ENCODE measurements around the gene ADRA1B.
"Not testable (repeated sequence)": the region's sequence is repeated elsewhere in the genome, so short reads cannot be mapped to it uniquely, and the experiment has no call there.

ADRA1B gene

GRCh38 chr5:160007514-160007913, 91.2 kb downstream of the ADRA1B start:
- no peak for DNase-seq
- H3K9me3 ChIP-seq (ENCODE audit: severe bottlenecking): no peaks in the 10 kb centered on the region
- H3K27ac ChIP-seq: no peak overlapping the region
- H3K4me3 ChIP-seq (ENCODE audit: low read depth, low read length): no peak overlapping the region
- no peaks in the 10 kb centered on the region for H3K27me3 ChIP-seq (ENCODE audit: insufficient read depth, low read depth, severe bottlenecking)
- TF ChIP-seq, protein P1, sequence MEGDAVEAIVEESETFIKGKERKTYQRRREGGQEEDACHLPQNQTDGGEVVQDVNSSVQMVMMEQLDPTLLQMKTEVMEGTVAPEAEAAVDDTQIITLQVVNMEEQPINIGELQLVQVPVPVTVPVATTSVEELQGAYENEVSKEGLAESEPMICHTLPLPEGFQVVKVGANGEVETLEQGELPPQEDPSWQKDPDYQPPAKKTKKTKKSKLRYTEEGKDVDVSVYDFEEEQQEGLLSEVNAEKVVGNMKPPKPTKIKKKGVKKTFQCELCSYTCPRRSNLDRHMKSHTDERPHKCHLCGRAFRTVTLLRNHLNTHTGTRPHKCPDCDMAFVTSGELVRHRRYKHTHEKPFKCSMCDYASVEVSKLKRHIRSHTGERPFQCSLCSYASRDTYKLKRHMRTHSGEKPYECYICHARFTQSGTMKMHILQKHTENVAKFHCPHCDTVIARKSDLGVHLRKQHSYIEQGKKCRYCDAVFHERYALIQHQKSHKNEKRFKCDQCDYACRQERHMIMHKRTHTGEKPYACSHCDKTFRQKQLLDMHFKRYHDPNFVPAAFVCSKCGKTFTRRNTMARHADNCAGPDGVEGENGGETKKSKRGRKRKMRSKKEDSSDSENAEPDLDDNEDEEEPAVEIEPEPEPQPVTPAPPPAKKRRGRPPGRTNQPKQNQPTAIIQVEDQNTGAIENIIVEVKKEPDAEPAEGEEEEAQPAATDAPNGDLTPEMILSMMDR (IDR thresholded peaks at IDR 0.05; ENCODE audit: low read depth, low read length): no peak
- peaks cover 20% of the 10 kb centered on the region for H3K36me3 ChIP-seq

GRCh38 chr5:160008529-160008876, 92.2 kb downstream of the ADRA1B start:
- H3K9me3 ChIP-seq (ENCODE audit: severe bottlenecking); H3K27ac ChIP-seq; H3K27me3 ChIP-seq (ENCODE audit: insufficient read depth, low read depth, severe bottlenecking); H3K4me3 ChIP-seq (ENCODE audit: low read depth, low read length); DNase-seq: not testable (repeated sequence)
- H3K36me3 ChIP-seq: peaks cover 27% of the 10 kb centered on the region

- Histone ChIP-seq H3K27ac (peak within 1 kb of the TSS; percentile 61), H3K9me3 (ENCODE audit: severe bottlenecking) (no peaks in the 10 kb centered on the region), H3K4me3 (ENCODE audit: low read depth, low read length) (peak within 1 kb of the TSS; percentile 93), H3K27me3 (ENCODE audit: insufficient read depth, low read depth, severe bottlenecking) (no peaks in the 10 kb centered on the region), H3K36me3 (peaks cover 27% of the 10 kb centered on the region)
- TF ChIP-seq, protein P1 (IDR thresholded peaks at IDR 0.05; ENCODE audit: low read depth, low read length): no peak
- DNase-seq: peak; percentile 95
Observed at GRCh38 chr5:160008877-160009590, 92.8 kb downstream of the ADRA1B start, which contains the start of gene TTC1. Gene TTC1, plus strand, starts transcription at chr5:160009139. Its CDS starts 1,390 bp downstream, at chr5:160010529.

DNA sequence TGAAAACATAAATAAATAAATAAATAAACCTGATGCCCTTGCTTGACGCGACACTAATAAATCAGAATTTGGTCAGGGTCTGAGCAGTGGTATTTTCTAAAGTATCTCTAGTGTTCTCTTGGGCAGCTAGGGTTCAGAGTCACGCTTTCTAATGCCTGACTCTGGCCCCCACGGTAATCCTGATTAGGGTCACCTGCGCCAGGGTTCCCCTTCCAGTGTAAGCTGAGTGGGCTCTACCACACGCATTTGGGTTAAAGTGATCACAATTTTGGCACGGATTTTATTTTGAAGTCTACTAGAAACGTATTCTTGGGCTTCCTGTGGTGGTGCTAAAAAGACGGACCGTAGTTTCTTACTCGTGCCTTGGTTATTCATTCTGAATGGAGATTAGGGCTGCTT, 93.3 kb downstream of the ADRA1B start:
- TF ChIP-seq, protein P1 (IDR thresholded peaks at IDR 0.05; ENCODE audit: low read depth, low read length): no peak
- Histone ChIP-seq H3K36me3 (peaks cover 29% of the 10 kb centered on the region), H3K27ac (peak overlapping the region; percentile 61), H3K27me3 (ENCODE audit: insufficient read depth, low read depth, severe bottlenecking) (no peaks in the 10 kb centered on the region), H3K4me3 (ENCODE audit: low read depth, low read length) (peak overlapping the region; percentile 93), H3K9me3 (ENCODE audit: severe bottlenecking) (no peaks in the 10 kb centered on the region)
- DNase-seq: no peak

- H3K9me3 ChIP-seq (ENCODE audit: severe bottlenecking): no peaks in the 10 kb centered on the region
- H3K27me3 ChIP-seq (ENCODE audit: insufficient read depth, low read depth, severe bottlenecking): no peaks in the 10 kb centered on the region
- TF ChIP-seq, protein P1 (IDR thresholded peaks at IDR 0.05; ENCODE audit: low read depth, low read length): no peak
- peaks cover 44% of the 10 kb centered on the region for H3K36me3 ChIP-seq
- no peak for DNase-seq
- no peak overlapping the region for H3K27ac ChIP-seq
- H3K4me3 ChIP-seq (ENCODE audit: low read depth, low read length): no peak overlapping the region
Observed at GRCh38 chr5:160011471-160011870, 95.2 kb downstream of the ADRA1B start.

GRCh38 chr5:160014197-160014596, 97.9 kb downstream of the ADRA1B start:
- DNase-seq; H3K27me3 ChIP-seq (ENCODE audit: insufficient read depth, low read depth, severe bottlenecking); H3K27ac ChIP-seq; H3K4me3 ChIP-seq (ENCODE audit: low read depth, low read length); H3K9me3 ChIP-seq (ENCODE audit: severe bottlenecking): not testable (repeated sequence)
- H3K36me3 ChIP-seq: peaks cover 44% of the 10 kb centered on the region
